Stimulated activated CD4-positive, alpha-beta T cell treated with anti-CD3 and anti-CD28 coated beads, Interleukin-4, amount 100 ng/mL, for 24 hours (primary cell): ENCODE data around the gene ENGASE.
A peak's percentile ranks its signal among the peaks of the same experiment; 100 is the strongest.

Source experiments
- DNase-seq: peaks from one replicate; pipeline ENCODE4 v3.0.0-alpha.2; 2020

Gene ENGASE

GRCh38 chr17:79081571-79082276 is 7.1 kb downstream of the ENGASE start:
- DNase-seq, result no peak

GRCh38 chr17:79082311-79083190 is 7.9 kb downstream of the ENGASE start:
- peak; percentile 55 for DNase-seq

- DNase-seq, result no peak
Measured at GRCh38 chr17:79083191-79083971, 8.8 kb downstream of the ENGASE start.

- DNase-seq, result no peak
Measured at GRCh38 chr17:79084291-79085153, 9.9 kb downstream of the ENGASE start.

GRCh38 chr17:79085154-79085920 is 10.7 kb downstream of the ENGASE start:
- no peak for DNase-seq

DNA sequence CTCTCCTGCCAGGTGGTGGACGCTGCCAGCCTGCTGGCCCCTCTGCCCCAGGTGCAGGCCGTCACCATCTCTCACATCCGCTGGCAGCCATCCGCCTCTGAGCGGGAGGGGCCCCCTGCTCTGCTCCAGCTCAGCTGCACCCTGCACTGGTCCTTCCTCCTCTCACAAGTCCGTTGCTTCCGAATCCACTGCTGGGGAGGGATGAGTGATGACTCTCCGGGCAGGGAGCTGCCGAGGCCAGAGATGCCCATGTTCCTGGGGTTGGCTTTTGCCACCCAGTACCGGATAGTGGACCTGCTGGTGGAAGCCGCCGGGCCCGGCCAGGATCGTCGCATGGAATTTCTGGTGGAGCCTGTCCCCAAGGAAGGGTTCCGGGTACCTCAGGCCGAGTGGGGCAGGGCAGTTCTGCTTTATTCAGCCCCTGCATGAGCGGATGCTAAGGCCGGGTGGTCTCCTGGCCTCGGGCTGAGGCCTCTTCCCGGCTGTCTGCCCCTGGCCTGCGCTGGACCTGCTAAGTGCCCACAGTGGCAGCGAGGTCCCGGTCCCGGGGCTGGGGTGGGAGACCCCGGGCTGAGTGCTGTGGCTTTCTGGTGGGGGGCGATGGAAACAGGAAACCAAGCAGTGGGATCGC is 11.4 kb downstream of the ENGASE start:
- DNase-seq, result no peak

GRCh38 chr17:79086609-79087427 is 12.2 kb downstream of the ENGASE start:
- no peak for DNase-seq

DNA sequence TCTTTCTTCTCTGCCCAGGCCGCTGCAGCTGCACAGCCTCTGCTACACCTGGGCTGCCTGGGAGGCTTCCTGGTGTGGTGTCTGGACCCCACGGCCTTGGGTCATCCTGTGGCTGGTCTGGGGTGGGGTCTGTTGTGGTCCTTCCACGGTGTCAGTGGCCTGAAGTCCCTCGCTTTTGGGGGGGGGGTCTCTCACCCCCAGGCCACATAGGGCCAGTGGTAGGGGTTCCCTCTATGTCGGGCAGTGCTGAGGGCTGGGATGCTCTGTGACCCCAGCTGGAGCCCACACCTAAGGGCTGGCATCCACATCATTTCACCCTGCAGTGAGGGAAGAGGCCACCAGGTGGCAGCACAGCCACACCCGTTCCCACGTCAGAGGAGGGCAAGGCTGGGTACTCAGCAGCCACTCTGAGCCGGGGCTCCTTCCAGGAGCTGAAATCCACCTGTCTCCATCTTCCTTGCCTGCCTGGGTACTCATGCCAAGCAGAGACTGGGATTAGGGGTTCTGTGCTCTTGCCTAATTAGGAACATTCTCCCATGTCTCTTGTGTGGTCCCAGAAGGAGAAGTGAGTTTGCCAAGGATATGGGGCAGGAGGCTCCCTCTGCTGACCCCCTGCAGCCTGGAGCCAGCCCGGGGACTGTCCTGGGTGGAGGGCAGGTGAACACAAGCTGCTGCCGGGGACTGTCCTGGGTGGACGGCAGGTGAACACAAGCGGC is 13.0 kb downstream of the ENGASE start:
- DNase-seq, result peak; percentile 79

DNA sequence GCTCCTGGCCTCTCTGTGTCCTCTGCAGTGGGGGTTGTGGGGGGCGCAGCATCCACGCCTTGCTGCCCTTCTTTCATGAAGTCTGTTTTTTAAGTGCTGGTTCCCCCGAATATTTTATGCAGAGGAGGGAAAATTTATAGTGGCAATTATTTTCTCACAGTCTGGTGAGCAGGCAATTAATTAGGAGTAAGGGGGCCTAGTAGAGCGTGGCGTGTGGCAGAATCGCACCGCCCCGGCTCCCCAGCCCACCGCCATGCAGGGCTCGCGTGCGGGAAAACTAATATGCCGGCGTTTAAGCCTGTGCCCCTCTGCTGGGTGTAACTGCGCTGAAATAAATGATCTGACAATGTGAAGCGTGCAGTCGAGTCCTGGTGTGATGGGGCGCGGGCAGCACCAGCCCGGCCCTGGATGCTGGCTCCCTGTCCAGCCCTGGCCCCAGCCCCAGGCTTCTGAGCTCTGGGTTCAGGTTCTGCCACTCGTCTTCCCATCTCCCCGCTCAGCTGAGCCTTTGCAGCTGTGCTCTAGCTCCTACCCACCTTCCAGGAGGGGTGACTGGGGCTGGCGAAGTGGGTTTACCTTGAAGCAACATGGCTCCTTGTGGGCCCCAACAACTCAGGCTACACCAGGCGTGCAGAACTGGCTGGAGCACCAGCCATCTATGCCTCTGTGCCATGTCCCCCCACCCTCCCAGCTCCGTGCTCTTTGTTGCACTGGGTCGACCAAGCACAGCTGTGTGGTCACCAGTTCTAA is 13.8 kb downstream of the ENGASE start:
- DNase-seq, result no peak

DNA sequence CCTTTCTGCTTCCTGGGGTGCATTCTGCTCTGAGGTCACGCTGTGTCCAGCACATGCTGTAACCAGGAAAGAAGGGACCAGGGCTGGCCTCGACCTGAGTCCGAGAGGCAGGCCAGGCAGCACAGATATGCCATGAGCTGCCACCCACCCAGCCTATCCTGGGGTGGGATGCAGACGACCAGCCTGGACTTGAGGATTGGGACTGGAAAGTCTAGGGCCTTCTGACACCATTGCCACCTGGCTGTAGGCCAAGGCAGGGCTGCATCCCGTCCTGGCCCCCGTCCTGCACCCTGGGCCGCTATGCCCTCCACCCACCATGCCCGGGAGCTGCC is 14.3 kb downstream of the ENGASE start:
- DNase-seq, result no peak

DNA sequence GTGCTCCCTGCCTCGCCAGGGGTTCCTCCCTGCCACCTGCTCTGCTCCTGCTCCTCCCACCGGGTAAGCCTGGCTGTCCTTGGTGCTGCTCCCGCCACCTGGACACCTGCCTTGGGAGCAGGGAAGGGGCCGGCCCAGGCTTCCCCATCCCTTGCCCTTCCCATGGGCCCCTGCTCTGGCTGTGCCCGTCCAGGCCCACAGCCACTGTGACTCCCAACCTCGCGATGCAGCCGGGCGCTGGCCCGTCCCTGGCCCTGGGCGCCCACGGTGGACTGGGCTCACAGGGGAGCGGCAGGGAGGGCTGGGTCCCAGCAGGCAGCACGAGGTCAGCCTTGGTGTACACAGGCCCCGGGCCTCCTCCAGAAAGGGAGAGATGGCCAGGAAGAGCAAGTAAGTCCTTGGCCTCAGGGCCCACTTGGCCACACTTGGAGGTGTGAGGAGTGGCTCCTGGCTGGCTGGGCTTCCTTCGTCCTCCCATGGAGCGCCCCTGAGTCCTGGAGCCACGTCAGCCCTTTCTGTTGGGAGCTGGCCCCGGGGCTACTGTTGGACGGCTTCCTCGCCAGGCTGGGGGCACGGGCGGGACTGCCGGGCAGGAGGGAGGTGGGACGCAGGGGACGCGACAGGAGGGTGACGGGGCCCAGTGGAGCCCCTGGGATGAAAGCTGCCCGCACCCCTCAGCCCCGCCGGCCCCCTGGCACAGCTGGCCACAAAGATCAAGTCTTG is 15.3 kb downstream of the ENGASE start:
- no peak for DNase-seq

- DNase-seq, result no peak
Measured at GRCh38 chr17:79090443-79091225, 16.0 kb downstream of the ENGASE start.

DNA sequence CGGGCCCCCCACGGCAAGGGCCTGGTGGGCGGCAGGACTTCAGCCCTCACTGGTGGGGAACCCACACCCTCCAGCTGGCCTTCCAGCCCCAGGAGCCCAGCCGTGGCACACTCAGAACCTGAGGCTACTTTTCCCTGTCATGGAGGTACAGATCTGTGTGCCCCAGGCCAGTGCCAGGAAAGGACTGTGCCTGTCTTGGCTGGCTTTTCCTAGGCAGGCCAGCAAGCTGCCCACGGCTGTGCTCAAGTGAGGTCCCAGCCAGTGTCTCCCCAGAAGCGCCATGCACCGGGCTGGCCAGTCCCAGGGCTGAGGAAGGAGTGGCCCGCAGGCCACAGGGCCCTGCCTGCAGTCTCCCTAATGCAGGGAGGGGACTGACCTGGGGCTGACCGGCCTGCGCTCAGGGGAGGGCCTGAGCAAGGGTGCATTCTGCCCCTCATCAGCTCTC is 16.6 kb downstream of the ENGASE start:
- no peak for DNase-seq

GRCh38 chr17:79092567-79092966 is 17.9 kb downstream of the ENGASE start:
- DNase-seq, result no peak

GRCh38 chr17:79093270-79093669 is 18.6 kb downstream of the ENGASE start:
- no peak for DNase-seq

GRCh38 chr17:79094261-79094660 is 19.6 kb downstream of the ENGASE start:
- no peak for DNase-seq

GRCh38 chr17:79095345-79096055 is 20.9 kb downstream of the ENGASE start:
- DNase-seq, result no peak
